SIG-M5 (cell line): ENCODE measurements around the gene RXYLT1.

Source experiments
- DNase-seq: peaks from one replicate; lab custom pipeline; 2025; lab: John Stamatoyannopoulos, UW

The RXYLT1 gene

DNA sequence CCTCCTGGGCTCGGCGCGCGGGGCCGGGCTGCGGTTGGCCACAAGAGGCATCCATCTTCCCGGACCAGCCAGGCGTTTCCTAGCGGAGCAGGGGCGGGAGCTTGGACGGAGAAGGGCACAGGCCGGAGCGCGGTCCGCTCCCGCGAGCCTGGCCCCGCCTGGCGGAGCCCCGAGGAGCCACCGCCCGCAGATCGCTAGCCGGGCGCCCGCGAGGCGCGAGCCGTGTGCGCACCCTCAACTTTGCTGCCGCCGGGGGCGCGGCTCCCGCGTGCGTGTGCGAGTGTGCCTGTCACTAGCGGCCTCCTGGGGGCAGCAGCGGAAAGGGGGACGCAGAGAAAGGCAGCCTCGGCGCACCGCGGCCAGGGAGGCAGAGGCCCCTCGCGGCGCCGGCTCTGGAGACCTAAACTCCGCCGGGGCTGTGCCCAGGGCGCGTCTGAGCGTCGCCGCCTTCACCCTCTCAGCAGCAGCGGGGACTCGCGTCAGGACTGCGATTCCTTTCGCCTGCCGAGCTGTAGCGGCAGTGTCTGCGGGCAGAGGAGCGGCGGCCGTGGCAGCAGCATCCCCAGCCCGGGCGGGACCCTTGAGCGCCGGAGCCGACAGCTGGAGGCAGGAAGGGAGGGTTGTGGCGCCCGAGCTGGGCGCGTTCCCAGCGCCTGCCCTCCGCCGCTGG is 64.1 kb downstream of the RXYLT1 start:
- no peak for DNase-seq

DNA sequence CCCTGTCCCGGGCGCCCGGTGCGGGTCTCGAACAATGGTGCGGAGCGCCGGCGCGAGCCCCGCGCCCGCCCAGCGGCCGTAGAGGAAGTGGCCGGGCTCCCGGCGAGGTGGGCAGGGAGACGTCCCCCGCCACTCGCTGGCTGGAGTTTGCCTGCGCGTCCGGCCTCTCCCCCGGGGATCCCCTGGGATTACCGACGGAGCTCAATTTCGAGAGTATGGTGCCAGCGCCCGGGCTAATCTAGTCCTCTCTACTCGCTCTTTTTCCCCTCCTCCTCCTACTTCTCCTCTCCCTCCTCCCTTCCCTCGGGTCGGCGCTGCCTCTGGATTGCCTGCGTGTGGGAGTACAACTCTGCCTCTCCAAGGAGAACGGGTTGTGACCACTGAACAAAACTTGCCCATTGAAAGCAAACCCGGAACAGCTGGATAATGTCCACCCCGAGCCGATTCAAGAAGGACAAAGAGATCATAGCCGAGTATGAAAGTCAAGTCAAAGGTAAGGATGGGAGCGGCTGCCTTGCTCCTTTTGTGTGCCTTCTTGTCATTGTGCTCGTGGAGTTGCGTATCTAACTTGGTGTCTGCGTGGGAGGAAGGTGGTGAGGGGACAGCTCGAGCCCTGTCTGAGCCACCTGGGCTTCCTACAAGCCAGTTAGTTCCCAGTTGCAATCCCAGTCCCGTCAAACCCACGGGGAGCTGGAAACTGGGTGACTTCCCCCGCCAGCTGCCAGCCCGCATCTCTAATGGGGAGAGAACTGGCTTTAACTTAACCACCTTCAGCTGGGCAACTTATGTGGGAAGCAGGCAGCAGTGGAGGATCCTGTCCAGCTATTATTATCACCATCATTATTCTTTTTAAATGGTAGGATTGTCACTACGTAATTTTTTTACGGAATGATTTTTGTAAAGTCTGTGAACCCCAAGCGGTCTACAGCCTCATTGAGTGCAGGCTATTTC is 65.0 kb downstream of the RXYLT1 start, which contains the start of gene SRGAP1:
Gene SRGAP1 (plus strand): TSS at position 310 of the 951 bp plus-strand sequence. CDS start 117 bp downstream, at position 427.
- DNase-seq: no peak

DNA sequence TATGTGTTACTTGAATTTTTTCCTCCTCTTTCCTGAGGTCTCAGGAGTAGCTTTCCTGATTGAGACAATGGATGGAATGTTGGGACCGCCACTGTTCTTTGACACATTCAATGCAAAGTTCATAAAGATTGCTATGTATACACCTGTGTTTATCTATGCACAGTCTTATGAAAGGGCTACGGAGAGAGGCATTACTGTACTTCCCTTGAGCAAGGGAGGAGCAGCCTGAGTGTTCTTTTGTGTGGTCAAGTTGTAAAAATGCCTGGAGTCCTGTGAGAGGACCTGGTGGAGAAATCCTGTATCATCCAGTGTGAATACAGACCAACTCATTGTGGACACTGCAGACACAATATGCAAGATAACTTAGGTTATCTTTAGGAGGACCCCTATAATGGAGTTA is 66.0 kb downstream of the RXYLT1 start:
- no peak for DNase-seq

DNA sequence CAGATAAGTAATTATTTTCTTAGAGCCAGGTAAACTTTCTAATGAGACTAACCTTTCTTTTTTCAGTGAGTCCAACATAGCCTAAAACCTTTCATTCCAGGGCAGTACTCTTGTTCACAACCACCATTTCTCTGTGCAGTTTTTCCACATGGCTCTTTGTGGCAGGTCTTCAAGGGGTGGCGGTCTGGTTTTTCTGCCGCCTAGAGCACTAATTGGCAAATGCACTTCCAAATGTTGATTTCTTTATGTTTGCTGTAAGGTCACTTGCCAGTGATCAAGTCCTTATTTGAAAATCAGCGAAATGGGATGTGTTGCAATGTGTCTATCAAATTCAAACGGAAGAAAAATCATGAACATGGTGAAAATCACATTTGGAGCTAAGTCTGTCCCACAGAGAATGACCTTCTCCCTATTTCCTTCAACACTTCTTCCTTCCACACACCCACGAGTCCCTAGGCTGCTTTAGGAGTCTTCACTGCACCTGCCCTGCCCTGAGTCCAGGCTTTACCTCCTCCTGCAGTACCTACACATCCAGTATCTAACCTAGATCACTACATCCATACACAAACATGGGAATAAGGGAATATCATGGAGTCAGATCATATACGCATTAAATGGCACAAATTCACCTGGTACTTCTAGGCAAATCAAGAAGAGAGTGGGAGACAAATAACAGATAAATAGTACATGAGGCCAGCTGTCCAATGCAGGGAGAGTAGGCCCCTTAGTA is 66.7 kb downstream of the RXYLT1 start:
- no peak for DNase-seq

GRCh38 chr12:63848450-63848849 is 68.7 kb downstream of the RXYLT1 start:
- no peak for DNase-seq

DNA sequence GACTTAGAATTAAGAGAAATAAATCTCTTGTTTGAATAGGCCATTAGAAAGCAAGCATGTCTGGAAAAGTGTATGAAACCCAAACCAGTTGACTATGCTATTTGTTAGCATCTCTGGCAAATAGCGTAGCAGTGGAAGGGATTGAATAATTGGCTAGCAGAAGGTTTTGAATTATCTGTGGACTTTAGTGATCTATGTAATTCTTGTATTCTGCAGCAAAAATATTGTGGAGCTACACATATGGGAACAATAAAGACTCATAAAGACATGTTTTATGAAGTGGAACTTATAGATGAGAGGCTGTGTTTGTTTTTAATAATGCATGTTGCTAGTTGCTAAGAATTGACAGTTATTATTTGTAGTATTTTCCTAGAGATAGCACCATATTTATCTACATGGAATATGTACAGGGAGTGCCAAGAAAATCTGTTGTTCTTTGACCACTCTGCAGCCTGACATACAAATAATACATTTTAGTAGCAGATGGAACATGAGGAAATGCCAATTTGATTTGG is 69.5 kb downstream of the RXYLT1 start:
- no peak for DNase-seq

DNA sequence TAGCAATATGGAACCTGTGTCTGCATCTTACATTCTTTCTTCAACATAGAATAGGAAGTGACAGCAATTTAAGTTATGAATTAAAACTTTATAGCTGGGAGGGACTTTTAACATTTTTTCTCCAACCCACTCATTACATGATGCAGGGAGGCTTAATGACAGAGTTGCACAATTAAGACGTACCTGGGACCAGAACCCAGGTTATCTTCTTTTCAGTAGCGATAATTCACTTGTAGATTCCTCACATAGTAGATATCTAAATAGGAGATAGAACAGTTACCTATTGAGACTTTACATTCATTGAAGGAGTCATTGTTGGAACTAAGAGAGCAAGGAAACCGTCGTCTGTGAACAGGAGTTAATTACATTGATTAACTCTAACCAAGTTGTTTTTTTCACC is 69.9 kb downstream of the RXYLT1 start:
- no peak for DNase-seq

DNA sequence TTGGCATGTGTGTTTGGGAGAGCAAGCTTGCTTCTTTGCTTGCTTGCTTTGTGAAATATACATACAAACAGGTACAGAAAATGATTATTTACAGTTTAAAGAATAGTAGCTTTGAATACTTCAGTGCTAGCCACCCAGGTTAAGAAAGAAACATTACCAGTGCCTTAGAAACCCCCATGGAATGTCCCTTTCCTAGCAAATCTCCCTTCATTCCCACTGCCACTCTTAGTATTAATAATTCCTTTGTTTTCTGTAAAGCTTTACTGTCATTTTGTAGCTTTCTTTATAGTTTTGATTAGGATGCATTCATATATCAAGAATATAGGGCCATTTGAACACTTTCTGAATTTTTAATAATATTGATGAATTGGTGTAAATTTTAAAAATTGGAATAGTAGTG is 74.3 kb downstream of the RXYLT1 start:
- DNase-seq: no peak

DNA sequence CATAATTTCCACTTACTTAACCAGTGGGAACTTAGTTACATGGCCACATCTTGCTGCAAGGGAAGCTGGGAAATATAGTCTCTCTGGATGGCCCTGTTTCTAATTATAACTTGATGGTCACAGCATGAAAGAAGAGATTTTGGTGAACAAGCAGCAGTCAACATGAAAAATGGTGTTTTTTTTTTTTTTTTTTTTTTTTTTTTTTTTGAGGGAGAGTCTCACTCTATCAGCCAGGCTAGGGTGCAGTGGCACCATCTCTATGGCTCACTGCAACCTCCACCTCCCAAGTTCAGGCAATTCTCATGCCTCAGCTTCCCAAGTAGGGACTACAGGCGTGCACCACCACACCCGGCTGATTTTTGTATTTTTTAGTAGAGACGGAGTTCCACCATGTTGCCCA is 75.6 kb downstream of the RXYLT1 start:
- no peak for DNase-seq

GRCh38 chr12:63857771-63858670 is 78.3 kb downstream of the RXYLT1 start:
- DNase-seq: no peak
